ENCODE data around the gene GPHN.

GRCh38 chr14:67127174-67127573 is 619.2 kb downstream of the GPHN start:
- TF ChIP-seq, protein P1, sequence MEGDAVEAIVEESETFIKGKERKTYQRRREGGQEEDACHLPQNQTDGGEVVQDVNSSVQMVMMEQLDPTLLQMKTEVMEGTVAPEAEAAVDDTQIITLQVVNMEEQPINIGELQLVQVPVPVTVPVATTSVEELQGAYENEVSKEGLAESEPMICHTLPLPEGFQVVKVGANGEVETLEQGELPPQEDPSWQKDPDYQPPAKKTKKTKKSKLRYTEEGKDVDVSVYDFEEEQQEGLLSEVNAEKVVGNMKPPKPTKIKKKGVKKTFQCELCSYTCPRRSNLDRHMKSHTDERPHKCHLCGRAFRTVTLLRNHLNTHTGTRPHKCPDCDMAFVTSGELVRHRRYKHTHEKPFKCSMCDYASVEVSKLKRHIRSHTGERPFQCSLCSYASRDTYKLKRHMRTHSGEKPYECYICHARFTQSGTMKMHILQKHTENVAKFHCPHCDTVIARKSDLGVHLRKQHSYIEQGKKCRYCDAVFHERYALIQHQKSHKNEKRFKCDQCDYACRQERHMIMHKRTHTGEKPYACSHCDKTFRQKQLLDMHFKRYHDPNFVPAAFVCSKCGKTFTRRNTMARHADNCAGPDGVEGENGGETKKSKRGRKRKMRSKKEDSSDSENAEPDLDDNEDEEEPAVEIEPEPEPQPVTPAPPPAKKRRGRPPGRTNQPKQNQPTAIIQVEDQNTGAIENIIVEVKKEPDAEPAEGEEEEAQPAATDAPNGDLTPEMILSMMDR (IDR thresholded peaks at IDR 0.05): no peak
- TF ChIP-seq POLR2A (IDR thresholded peaks at IDR 0.05): no peak
